Ectodermal cell (in vitro differentiated cells): ENCODE data around the gene KHSRP. TPM values are rescaled to one million over a fixed set of nuclear protein-coding genes. Genes with fewer than 3 reads are reported as not detected.

ENCODE experiments used
- H3K27ac ChIP-seq: 2 replicates; pipeline ENCODE4 v1.7.0; 2013; ENCODE audit warnings: mild to moderate bottlenecking, low read depth, low read length; ENCODE audit not compliant: insufficient read depth, poor library complexity, severe bottlenecking
- H3K27me3 ChIP-seq: 2 replicates; pipeline ENCODE4 v1.7.0; 2013; ENCODE audit warnings: mild to moderate bottlenecking, low read length; ENCODE audit not compliant: insufficient read depth, control insufficient read depth, poor library complexity, severe bottlenecking
- H3K36me3 ChIP-seq: one replicate; pipeline ENCODE4 v1.7.0; 2013; ENCODE audit warnings: low read length; ENCODE audit not compliant: control insufficient read depth, insufficient read depth
- H3K4me1 ChIP-seq: one replicate; pipeline ENCODE4 v1.7.0; 2013; ENCODE audit warnings: low read length; ENCODE audit not compliant: control insufficient read depth, insufficient read depth
- H3K4me3 ChIP-seq: 2 replicates; pipeline ENCODE4 v1.7.0; 2013; ENCODE audit warnings: low read depth, low read length, control low read depth; ENCODE audit not compliant: insufficient read depth
- H3K9me3 ChIP-seq: 2 replicates; pipeline ENCODE4 v1.7.0; 2013; ENCODE audit warnings: mild to moderate bottlenecking, low read length, moderate library complexity; ENCODE audit not compliant: control insufficient read depth
- WGBS, 2 experiments: methylation state at CpG; one replicate each; pipeline ENCODE4 v1.1.7; 2013; ENCODE audit warnings: missing lambda C conversion rate in 2 of 2; 5-methylcytosine and 5-hydroxymethylcytosine counted together
- polyA plus RNA-seq, 4 experiments: library from polyadenylated mRNA; stranded (reverse); fragments of 50-300 nt; gene quantifications; one replicate each; pipeline ENCODE4 v1.2.3, GENCODE V29; 2013

Gene KHSRP, protein sequence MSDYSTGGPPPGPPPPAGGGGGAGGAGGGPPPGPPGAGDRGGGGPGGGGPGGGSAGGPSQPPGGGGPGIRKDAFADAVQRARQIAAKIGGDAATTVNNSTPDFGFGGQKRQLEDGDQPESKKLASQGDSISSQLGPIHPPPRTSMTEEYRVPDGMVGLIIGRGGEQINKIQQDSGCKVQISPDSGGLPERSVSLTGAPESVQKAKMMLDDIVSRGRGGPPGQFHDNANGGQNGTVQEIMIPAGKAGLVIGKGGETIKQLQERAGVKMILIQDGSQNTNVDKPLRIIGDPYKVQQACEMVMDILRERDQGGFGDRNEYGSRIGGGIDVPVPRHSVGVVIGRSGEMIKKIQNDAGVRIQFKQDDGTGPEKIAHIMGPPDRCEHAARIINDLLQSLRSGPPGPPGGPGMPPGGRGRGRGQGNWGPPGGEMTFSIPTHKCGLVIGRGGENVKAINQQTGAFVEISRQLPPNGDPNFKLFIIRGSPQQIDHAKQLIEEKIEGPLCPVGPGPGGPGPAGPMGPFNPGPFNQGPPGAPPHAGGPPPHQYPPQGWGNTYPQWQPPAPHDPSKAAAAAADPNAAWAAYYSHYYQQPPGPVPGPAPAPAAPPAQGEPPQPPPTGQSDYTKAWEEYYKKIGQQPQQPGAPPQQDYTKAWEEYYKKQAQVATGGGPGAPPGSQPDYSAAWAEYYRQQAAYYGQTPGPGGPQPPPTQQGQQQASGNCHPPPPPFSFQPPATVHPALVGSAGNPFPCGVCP
- polyA plus RNA-seq (2013, experiment 1 of 4): 627 TPM
- polyA plus RNA-seq (2013, experiment 2 of 4): 626 TPM
- polyA plus RNA-seq (2013, experiment 3 of 4): 441 TPM
- 477 TPM for polyA plus RNA-seq (2013, experiment 4 of 4)

- Histone ChIP-seq H3K27me3 (peaks cover 2% of the 10 kb centered on the region), H3K27ac (peak within 1 kb of the TSS; percentile 52), H3K9me3 (no peaks in the 10 kb centered on the region), H3K36me3 (peaks cover 19% of the 10 kb centered on the region), H3K4me1 (no peaks in the 10 kb centered on the region), H3K4me3 (peak within 1 kb of the TSS; percentile 79)
- WGBS, 2 experiments: 0% methylated on average over 114 of the region's 114 CpGs
Observed at GRCh38 chr19:6424195-6424938, at the start of gene KHSRP. Gene KHSRP, minus strand, starts transcription at chr19:6424811. Its CDS starts 110 bp downstream, at chr19:6424701.

DNA sequence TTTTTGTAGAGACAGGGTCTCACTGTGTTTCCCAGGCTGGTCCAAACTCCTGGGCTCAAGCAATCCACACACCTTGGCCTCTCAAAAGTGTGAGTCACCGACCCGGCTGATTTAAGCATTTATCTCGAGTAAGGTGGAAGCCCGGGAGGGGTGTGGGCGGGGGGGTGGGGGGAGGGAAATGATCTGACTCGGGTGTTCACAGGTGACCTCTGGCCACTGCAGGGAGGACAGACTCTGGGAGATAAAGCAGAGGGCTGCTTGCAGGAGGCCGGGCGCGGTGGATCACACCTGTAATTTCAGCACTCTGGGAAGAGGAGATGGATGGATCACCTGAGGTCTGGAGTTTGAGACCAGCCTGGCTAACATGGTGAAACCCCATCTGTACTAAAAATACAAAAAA is 49.0 kb upstream of the KHSRP start:
- 76 to 88% methylated on average over 9 of the region's 9 CpGs for WGBS, 2 experiments
- H3K4me3 ChIP-seq: no peak overlapping the region
- H3K27me3 ChIP-seq: peaks cover 33% of the 10 kb centered on the region
- H3K36me3 ChIP-seq: no peaks in the 10 kb centered on the region
- H3K27ac ChIP-seq: no peak overlapping the region
- H3K9me3 ChIP-seq: no peaks in the 10 kb centered on the region
- H3K4me1 ChIP-seq: no peaks in the 10 kb centered on the region

DNA sequence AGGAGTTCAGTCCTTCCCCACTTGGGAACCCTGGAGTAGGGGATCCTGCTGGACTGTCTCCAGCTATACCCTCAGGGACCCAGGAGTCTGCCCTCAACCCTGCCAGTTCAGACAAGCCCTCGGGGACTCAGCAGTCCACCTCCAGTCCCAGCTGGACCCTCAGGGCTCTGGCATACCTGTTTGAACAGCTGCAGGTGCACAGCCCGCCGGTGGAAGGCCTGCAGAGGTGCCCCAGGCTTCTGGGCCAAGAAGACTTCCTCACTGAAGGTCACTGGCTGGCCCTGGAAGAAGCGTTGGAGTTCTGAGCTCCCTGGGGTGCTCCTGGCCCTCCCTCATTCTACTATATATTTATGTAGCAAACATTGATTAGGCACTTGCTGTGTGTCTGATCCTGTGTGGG is 48.1 kb upstream of the KHSRP start:
- H3K27me3 ChIP-seq: peaks cover 33% of the 10 kb centered on the region
- no peaks in the 10 kb centered on the region for H3K9me3 ChIP-seq
- H3K36me3 ChIP-seq: no peaks in the 10 kb centered on the region
- no peak overlapping the region for H3K27ac ChIP-seq
- 77 to 87% methylated on average over 4 of the region's 4 CpGs for WGBS, 2 experiments
- H3K4me1 ChIP-seq: no peaks in the 10 kb centered on the region
- no peak overlapping the region for H3K4me3 ChIP-seq

DNA sequence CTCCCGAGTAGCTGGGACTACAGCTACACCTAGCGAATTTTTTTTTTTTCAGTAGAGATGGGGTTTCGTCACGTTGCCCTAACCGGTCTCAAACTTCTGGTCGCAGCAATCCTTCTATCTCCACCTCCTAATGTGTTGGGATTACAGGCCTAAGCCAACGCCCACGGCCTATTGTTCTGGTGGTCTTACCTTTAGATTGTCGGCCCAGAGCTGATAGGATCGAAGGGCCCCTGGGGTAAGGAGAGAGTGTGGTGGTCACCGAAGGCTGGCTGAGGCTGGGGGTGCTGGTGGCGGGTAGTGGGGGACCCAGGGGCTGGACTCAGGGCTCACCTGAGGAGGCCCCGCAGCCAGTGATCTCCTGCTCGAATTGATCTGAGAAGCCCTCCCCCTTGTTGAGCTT is 46.5 kb upstream of the KHSRP start:
- Histone ChIP-seq H3K27me3 (peaks cover 24% of the 10 kb centered on the region), H3K36me3 (no peaks in the 10 kb centered on the region), H3K27ac (no peak overlapping the region), H3K4me1 (no peaks in the 10 kb centered on the region), H3K4me3 (no peak overlapping the region), H3K9me3 (no peaks in the 10 kb centered on the region)
- WGBS, 2 experiments: 84 to 86% methylated on average over 14 of the region's 14 CpGs

- no peak overlapping the region for H3K4me3 ChIP-seq
- H3K36me3 ChIP-seq: no peaks in the 10 kb centered on the region
- peaks cover 24% of the 10 kb centered on the region for H3K27me3 ChIP-seq
- WGBS, 2 experiments: 86 to 91% methylated on average over 8 of the region's 8 CpGs
- no peaks in the 10 kb centered on the region for H3K4me1 ChIP-seq
- H3K27ac ChIP-seq: no peak overlapping the region
- H3K9me3 ChIP-seq: no peaks in the 10 kb centered on the region
Observed at GRCh38 chr19:6470173-6470572, 45.6 kb upstream of the KHSRP start.

DNA sequence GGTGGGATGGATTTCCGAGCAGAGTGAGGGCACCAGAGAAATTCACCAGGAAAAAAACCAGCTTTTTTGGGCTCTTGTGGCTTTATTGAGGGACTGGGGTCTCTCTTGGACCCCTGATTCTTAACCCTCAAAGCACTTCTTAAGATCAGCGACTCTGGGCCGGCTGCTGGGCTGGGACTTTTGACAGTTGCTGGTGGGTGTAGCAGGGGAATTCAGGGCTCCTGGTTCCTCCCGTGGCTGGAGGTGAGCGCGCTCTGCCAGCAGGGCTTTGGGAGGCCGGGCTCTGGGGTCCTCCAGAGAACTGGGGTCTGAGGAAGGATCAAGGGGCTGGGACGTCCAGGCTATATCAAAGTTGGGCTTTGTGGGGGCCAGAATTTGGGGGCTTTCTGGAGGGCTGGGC is 42.8 kb upstream of the KHSRP start:
- no peaks in the 10 kb centered on the region for H3K36me3 ChIP-seq
- H3K27me3 ChIP-seq: peaks cover 41% of the 10 kb centered on the region
- WGBS, 2 experiments: 89% methylated on average over 8 of the region's 8 CpGs
- no peaks in the 10 kb centered on the region for H3K9me3 ChIP-seq
- H3K4me1 ChIP-seq: peaks cover 6% of the 10 kb centered on the region
- no peak overlapping the region for H3K4me3 ChIP-seq
- H3K27ac ChIP-seq: no peak overlapping the region

GRCh38 chr19:6466526-6467248 is 42.1 kb upstream of the KHSRP start:
- H3K27ac ChIP-seq: no peak overlapping the region
- H3K4me3 ChIP-seq: no peak overlapping the region
- H3K27me3 ChIP-seq: peaks cover 48% of the 10 kb centered on the region
- 93 to 94% methylated on average over 21 of the region's 21 CpGs for WGBS, 2 experiments
- H3K4me1 ChIP-seq: peaks cover 6% of the 10 kb centered on the region
- no peaks in the 10 kb centered on the region for H3K9me3 ChIP-seq
- no peaks in the 10 kb centered on the region for H3K36me3 ChIP-seq

DNA sequence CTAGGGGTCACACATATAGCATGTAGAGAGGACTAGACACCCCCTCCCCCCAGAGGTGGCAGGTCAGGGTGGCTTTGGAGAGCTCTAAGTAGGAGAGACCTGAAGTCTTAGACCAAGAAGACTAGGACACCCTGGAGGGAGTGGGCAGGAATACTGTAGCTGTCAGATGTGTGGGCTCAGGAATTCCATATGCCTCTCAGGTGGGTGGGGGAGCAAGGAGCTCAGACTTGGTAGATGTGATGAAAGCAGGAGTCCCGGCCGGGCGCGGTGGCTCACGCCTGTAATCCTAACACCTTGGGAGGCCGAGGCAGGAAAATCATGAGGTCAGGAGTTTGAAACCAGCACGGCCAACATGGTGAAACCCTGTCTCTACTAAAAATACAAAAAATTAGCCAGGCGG is 41.1 kb upstream of the KHSRP start:
- Histone ChIP-seq H3K27me3 (peaks cover 49% of the 10 kb centered on the region), H3K36me3 (no peaks in the 10 kb centered on the region), H3K4me1 (peaks cover 6% of the 10 kb centered on the region), H3K27ac (no peak overlapping the region), H3K9me3 (no peaks in the 10 kb centered on the region), H3K4me3 (no peak overlapping the region)
- WGBS, 2 experiments: 92 to 93% methylated on average over 8 of the region's 8 CpGs

- Histone ChIP-seq H3K4me3 (no peak overlapping the region), H3K9me3 (no peaks in the 10 kb centered on the region), H3K27me3 (peaks cover 49% of the 10 kb centered on the region), H3K4me1 (peaks cover 6% of the 10 kb centered on the region), H3K36me3 (no peaks in the 10 kb centered on the region), H3K27ac (no peak overlapping the region)
- WGBS, 2 experiments: 40 to 50% methylated on average over 9 of the region's 9 CpGs
Observed at GRCh38 chr19:6465006-6465405, 40.4 kb upstream of the KHSRP start.
